GM15510 (cell line): ENCODE data around the gene LRPAP1.

Experiments
- POLR2A ChIP-seq: IDR thresholded peaks from 3 replicates; pipeline ENCODE4 v1.6.1; 2011; ENCODE audit warnings: borderline replicate concordance; ENCODE audit not compliant: insufficient read length; ENCODE audit errors: extremely low read depth

Gene LRPAP1

GRCh38 chr4:3517731-3518510 is 14.3 kb downstream of the LRPAP1 start:
- TF ChIP-seq POLR2A: no peak

GRCh38 chr4:3516836-3517730 is 15.1 kb downstream of the LRPAP1 start:
- no peak for TF ChIP-seq POLR2A

- no peak for TF ChIP-seq POLR2A
Observed at GRCh38 chr4:3516061-3516835, 16.0 kb downstream of the LRPAP1 start.

DNA sequence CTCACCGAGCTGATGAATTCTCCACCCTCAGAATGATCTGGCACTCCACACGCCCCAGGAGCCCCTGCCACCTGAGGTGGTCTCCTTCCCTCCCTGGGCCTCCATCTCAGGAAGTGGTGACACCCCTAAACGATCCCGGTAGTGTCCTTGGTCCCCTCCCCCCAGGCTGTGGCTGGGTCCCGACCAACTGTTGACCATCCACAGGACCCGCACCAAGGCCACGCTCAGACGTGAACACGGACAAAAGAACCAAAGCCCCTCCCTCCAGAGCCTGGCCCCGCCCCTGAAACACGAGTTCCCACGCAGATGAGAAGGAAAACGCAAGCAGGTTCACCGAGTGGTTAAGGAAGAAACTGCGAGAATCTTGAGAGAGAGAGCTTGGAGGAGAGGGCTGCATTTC is 16.6 kb downstream of the LRPAP1 start:
- no peak for TF ChIP-seq POLR2A

GRCh38 chr4:3514806-3515501 is 17.3 kb downstream of the LRPAP1 start:
- TF ChIP-seq POLR2A: no peak

- TF ChIP-seq POLR2A: no peak
Observed at GRCh38 chr4:3514221-3514780, 17.9 kb downstream of the LRPAP1 start.

- TF ChIP-seq POLR2A: no peak
Observed at GRCh38 chr4:3513807-3514206, 18.4 kb downstream of the LRPAP1 start.

DNA sequence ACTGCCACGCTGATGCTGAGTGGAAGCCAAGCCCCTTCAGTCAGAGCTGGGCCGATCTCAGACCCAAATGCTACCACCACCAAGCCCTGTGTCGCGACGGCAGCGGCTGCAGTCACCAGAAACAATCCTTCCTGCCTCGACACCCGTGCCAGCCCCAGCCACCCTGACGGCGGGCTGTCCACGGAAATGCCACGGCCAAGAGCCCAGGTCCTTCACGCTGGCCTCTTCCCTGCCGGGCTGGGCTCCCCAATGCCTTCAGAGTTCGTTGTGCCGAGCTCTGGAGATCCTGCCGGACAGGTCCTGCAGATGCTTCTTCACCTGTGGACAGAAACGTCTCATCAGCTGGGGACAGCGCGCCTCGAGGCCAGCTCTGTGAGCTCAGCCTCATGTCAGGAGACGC is 19.5 kb downstream of the LRPAP1 start:
- no peak for TF ChIP-seq POLR2A

DNA sequence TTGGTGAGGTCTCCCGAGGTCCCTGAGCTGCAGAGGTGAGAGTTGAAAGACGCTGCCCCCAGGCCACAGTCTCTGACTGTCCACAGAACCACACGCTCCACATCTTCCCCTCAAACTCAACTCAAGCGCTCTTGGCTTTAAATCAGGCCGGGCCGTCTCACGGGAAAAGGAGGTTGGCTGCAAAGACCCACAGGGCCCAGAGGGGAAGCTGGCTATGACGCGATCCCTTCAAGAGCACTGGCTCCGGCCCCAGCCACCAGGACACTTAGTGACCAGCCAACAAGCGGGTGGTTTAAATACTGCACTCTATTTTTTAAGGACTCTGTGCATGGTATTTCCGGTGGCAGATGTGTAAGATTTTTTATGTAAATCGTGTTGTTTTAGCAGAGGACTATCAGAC is 19.9 kb downstream of the LRPAP1 start:
- no peak for TF ChIP-seq POLR2A

- no peak for TF ChIP-seq POLR2A
Observed at GRCh38 chr4:3511187-3511586, 21.0 kb downstream of the LRPAP1 start.

GRCh38 chr4:3510481-3510880 is 21.7 kb downstream of the LRPAP1 start:
- TF ChIP-seq POLR2A: no peak

DNA sequence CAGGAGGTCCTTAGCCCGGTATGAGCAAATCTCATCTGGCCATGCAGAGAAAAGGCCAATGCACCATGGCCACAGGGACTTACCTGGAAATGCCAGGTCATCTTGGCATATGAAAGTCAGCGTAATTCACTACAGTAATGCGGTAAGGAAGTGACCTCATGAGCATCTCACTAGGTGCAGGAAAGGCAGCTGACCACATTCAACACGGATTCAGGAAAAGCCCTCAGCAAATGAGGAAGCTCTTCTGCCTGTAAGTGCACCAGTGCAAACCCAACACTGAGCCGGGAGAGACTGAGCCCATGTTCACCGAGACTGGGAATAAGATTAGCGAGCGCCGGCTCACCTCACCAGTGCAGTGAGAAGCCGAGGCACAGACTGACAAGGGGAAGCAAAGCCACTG is 23.7 kb downstream of the LRPAP1 start:
- no peak for TF ChIP-seq POLR2A

DNA sequence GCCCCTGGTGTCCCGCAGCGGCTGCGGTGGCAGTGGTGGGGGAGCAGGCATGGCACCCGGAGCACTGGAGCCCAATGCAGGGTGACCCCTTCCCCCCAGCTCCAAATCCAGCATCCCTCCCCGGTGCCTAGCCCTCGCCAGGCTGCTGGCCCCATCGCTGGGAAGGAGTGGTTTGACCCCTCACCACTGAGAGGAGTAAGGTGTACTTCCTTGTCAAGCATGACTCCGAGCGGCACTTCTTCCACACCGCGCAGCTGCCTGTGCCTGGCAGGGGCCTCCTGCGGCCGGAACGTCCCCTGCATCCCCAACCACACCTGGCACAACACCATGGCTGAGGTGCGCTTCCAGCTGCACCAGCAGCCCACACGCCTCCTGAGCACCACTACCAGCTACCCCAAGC is 27.0 kb downstream of the LRPAP1 start:
- TF ChIP-seq POLR2A: no peak
